Stimulated activated CD8-positive, alpha-beta memory T cell treated with anti-CD3 and anti-CD28 coated beads, Interleukin-15, amount 100 ng/mL, for 48 hours (primary cell): ENCODE data around the gene CDX1.

ENCODE experiments used
- DNase-seq, 2 donors: peaks; one replicate each; pipeline ENCODE4 v3.0.0-alpha.2; 2020; ENCODE audit warnings: low read depth in 2 of 2

The CDX1 gene

GRCh38 chr5:150163035-150163434, 3.5 kb upstream of the CDX1 start:
- no peak for DNase-seq

GRCh38 chr5:150163547-150164059, 3.0 kb upstream of the CDX1 start:
- no peak for DNase-seq

GRCh38 chr5:150164211-150164980, 2.2 kb upstream of the CDX1 start:
- DNase-seq, result no peak

GRCh38 chr5:150166037-150166649, 435 bp upstream of the CDX1 start:
- no peak for DNase-seq

GRCh38 chr5:150167512-150167850, 903 bp downstream of the CDX1 start:
- DNase-seq, result no peak

GRCh38 chr5:150167908-150168307, 1.3 kb downstream of the CDX1 start:
- no peak for DNase-seq

- DNase-seq, result no peak
Measured at GRCh38 chr5:150168864-150169263, 2.3 kb downstream of the CDX1 start.

GRCh38 chr5:150172145-150172544, 5.6 kb downstream of the CDX1 start:
- DNase-seq, result no peak

- DNase-seq, result no peak
Measured at GRCh38 chr5:150172556-150172955, 6.0 kb downstream of the CDX1 start.

- DNase-seq, result no peak
Measured at GRCh38 chr5:150173161-150173560, 6.6 kb downstream of the CDX1 start.

GRCh38 chr5:150174285-150174684, 7.7 kb downstream of the CDX1 start:
- DNase-seq, result no peak

- DNase-seq, result no peak
Measured at GRCh38 chr5:150175076-150175475, 8.5 kb downstream of the CDX1 start.

- DNase-seq, result no peak
Measured at GRCh38 chr5:150175536-150175935, 9.0 kb downstream of the CDX1 start.

GRCh38 chr5:150176745-150177477, 10.3 kb downstream of the CDX1 start:
- DNase-seq, result no peak

- DNase-seq, result no peak
Measured at GRCh38 chr5:150177721-150178120, 11.1 kb downstream of the CDX1 start.

GRCh38 chr5:150178262-150178661, 11.7 kb downstream of the CDX1 start:
- no peak for DNase-seq

- no peak for DNase-seq
Measured at GRCh38 chr5:150179019-150179620, 12.5 kb downstream of the CDX1 start.

- DNase-seq, result no peak
Measured at GRCh38 chr5:150180241-150181026, 13.9 kb downstream of the CDX1 start.

- no peak for DNase-seq
Measured at GRCh38 chr5:150181027-150181426, 14.4 kb downstream of the CDX1 start.

GRCh38 chr5:150181766-150182545, 15.4 kb downstream of the CDX1 start:
- no peak for DNase-seq

GRCh38 chr5:150182774-150183173, 16.2 kb downstream of the CDX1 start:
- DNase-seq, result no peak
